Measurements from ENCODE around the gene SIL1. TPM values are rescaled to one million over a fixed set of nuclear protein-coding genes. Genes with fewer than 3 reads are reported as not detected.

SIL1 gene
- total RNA-seq, 1 experiment from 2014 or later = 22.0 TPM

GRCh38 chr5:138914338-138914737 is 283.8 kb downstream of the SIL1 start:
- Histone ChIP-seq H3K36me3 (ENCODE audit: insufficient read depth, low read length, poor library complexity, severe bottlenecking) (no peaks in the 10 kb centered on the region), H3K4me1 (ENCODE audit: insufficient read depth, low read length, poor library complexity, severe bottlenecking) (no peaks in the 10 kb centered on the region), H3K27me3 (replicated peaks; ENCODE audit: insufficient read depth, low read depth, low read length, poor library complexity) (no peaks in the 10 kb centered on the region), H3K4me3 (ENCODE audit: low read depth, low read length, poor library complexity, severe bottlenecking) (no peak overlapping the region), H3K9me3 (ENCODE audit: low read depth, low read length, poor library complexity, severe bottlenecking) (no peaks in the 10 kb centered on the region), H3K27ac (ENCODE audit: low read depth, low read length, poor library complexity, severe bottlenecking) (no peak overlapping the region)
- DNase-seq (ENCODE audit: low spot score) = no peak
- BruUV-seq (replicated peaks) = no TSS peak
- TF ChIP-seq CTCF (conservative IDR thresholded peaks at IDR 0.05; ENCODE audit: low read depth, low read length) = no peak
- TF ChIP-seq EZH2 (IDR thresholded peaks at IDR 0.05; ENCODE audit: borderline replicate concordance, low read depth, low read length, poor library complexity, severe bottlenecking) = no peak
- intact Hi-C loops (cut with micrococcal nuclease; ENCODE audit: unreplicated experiment) = no loop called here
- POLR2A ChIA-PET (ENCODE audit: low non-redundant PET) = no interaction called here
- CTCF ChIA-PET = no interaction called here

- ChIA-PET POLR2A (ENCODE audit: low non-redundant PET) (no interaction called here), CTCF (no interaction called here)
- intact Hi-C loops (cut with micrococcal nuclease; ENCODE audit: unreplicated experiment) = no loop called here
- H3K27ac ChIP-seq (ENCODE audit: low read depth, low read length, poor library complexity, severe bottlenecking) = no peak overlapping the region
- H3K36me3 ChIP-seq (ENCODE audit: insufficient read depth, low read length, poor library complexity, severe bottlenecking) = no peaks in the 10 kb centered on the region
- DNase-seq (ENCODE audit: low spot score) = no peak
- no peak overlapping the region for H3K4me3 ChIP-seq (ENCODE audit: low read depth, low read length, poor library complexity, severe bottlenecking)
- no peak for TF ChIP-seq CTCF (conservative IDR thresholded peaks at IDR 0.05; ENCODE audit: low read depth, low read length)
- no peak for TF ChIP-seq EZH2 (IDR thresholded peaks at IDR 0.05; ENCODE audit: borderline replicate concordance, low read depth, low read length, poor library complexity, severe bottlenecking)
- no peaks in the 10 kb centered on the region for H3K27me3 ChIP-seq (replicated peaks; ENCODE audit: insufficient read depth, low read depth, low read length, poor library complexity)
- no peaks in the 10 kb centered on the region for H3K9me3 ChIP-seq (ENCODE audit: low read depth, low read length, poor library complexity, severe bottlenecking)
- peaks cover 6% of the 10 kb centered on the region for H3K4me1 ChIP-seq (ENCODE audit: insufficient read depth, low read length, poor library complexity, severe bottlenecking)
- BruUV-seq (replicated peaks) = no TSS peak
Measured at GRCh38 chr5:138913773-138914172, 284.4 kb downstream of the SIL1 start.

- no peak for DNase-seq (ENCODE audit: low spot score)
- Histone ChIP-seq H3K27ac (ENCODE audit: low read depth, low read length, poor library complexity, severe bottlenecking) (no peak overlapping the region), H3K4me3 (ENCODE audit: low read depth, low read length, poor library complexity, severe bottlenecking) (no peak overlapping the region), H3K27me3 (replicated peaks; ENCODE audit: insufficient read depth, low read depth, low read length, poor library complexity) (no peaks in the 10 kb centered on the region), H3K9me3 (ENCODE audit: low read depth, low read length, poor library complexity, severe bottlenecking) (no peaks in the 10 kb centered on the region), H3K36me3 (ENCODE audit: insufficient read depth, low read length, poor library complexity, severe bottlenecking) (no peaks in the 10 kb centered on the region), H3K4me1 (ENCODE audit: insufficient read depth, low read length, poor library complexity, severe bottlenecking) (peaks cover 7% of the 10 kb centered on the region)
- ChIA-PET CTCF (no interaction called here), POLR2A (ENCODE audit: low non-redundant PET) (no interaction called here)
- no peak for TF ChIP-seq EZH2 (IDR thresholded peaks at IDR 0.05; ENCODE audit: borderline replicate concordance, low read depth, low read length, poor library complexity, severe bottlenecking)
- TF ChIP-seq CTCF (conservative IDR thresholded peaks at IDR 0.05; ENCODE audit: low read depth, low read length) = no peak
- intact Hi-C loops (cut with micrococcal nuclease; ENCODE audit: unreplicated experiment) = no loop called here
- BruUV-seq (replicated peaks) = no TSS peak
Measured at GRCh38 chr5:138912093-138912492, 286.1 kb downstream of the SIL1 start.
